ENCODE results near the gene TMEM218. TPM values are rescaled to one million over a fixed set of nuclear protein-coding genes. Genes with fewer than 3 reads are reported as not detected.

The TMEM218 gene
- total RNA-seq, 1 donor from 2014 or later, result 8.2 TPM

DNA sequence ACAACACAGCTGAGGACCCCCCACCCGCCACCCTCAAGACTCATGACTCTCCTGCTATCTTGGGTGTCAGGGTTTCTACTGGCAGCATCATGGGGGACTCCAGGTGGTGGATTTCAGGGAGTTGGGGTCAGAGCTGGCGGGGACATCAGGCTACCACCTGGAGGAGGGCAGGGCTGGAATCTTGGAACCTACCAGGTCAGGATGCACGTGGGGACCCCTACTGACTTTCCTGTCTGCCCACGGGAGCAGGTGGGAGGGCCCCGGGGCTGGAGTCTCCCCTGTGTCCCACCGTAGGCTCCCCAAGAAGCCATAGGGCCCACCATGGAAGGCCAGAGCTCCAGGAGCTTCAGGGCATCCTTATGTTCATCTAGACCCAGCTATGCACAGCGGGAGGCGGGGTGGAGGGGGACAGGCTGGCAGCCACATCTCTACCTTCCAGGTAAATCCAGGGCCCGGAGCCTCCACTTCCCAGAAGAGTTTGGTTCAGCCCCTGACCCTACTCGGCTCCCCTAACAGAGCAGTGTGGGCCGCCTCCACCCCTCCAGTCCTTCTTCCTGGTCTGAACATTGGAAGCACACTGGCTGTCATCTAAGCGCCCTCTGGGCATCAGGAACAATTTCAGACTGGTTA is 38.4 kb downstream of the TMEM218 start:
- TF ChIP-seq CTCF (conservative IDR thresholded peaks at IDR 0.05; ENCODE audit: low read depth, low read length), result no peak
- no peak for DNase-seq (ENCODE audit: low read depth)
- H3K4me3 ChIP-seq (ENCODE audit: low read depth, low read length), result no peak overlapping the region

DNA sequence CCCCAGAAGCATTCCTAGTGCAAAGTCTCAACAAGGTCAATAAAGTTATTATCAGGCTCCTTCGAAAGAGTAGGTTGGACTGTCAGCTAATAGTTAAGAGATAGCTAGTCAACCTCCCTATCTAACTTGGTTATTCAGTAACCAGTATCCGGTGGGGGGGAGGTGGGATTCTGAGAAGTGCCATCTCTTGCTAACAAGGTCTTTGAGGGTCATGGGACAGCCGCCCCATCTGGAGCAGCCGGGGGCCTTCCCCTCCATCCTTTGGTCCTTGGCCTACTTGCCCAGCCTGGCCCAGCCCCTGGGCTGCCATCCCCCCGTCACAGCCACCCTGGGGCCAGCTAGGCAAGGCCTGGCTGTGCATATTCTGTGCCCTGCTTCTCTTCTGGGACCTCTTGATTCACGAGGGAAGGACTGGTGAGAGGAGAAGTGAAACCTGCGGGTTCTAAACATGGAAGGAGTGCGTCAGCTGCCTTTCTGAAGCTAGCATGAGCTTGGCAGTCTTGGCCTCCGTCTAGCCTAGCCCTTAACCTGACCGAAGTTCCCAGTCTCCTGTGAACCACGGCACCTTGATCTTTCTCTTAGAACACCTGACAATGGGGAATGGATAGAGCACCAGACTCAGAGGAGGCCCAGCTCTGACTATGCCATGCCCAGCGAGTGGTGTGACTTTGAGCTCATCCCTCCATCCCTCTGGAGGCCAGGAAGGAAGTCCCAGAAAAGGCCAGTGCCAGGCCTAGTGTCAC is 39.0 kb downstream of the TMEM218 start:
- DNase-seq (ENCODE audit: low read depth), result no peak
- H3K4me3 ChIP-seq (ENCODE audit: low read depth, low read length), result no peak overlapping the region
- TF ChIP-seq CTCF (conservative IDR thresholded peaks at IDR 0.05; ENCODE audit: low read depth, low read length), result no peak

DNA sequence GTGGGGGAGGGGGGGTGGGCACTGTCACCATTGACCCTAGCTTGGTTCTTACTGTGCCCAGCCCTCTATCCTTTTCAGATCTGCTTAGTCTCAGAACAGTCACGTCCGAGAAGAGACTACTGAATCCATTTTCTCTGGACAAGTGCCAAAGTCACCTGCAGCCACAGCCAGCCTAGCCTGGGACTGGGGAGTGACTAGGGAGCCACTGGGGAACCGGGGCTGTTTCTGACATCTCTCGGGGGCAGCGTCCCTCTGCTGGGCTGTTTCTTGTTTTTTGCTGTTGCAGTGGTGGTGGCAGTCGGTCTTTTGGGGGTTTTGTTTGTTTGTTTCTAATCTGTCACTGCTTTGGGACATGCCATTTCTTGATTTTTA is 39.6 kb downstream of the TMEM218 start:
- no peak overlapping the region for H3K4me3 ChIP-seq (ENCODE audit: low read depth, low read length)
- no peak for DNase-seq (ENCODE audit: low read depth)
- TF ChIP-seq CTCF (conservative IDR thresholded peaks at IDR 0.05; ENCODE audit: low read depth, low read length), result no peak

GRCh38 chr11:125071435-125071834 is 40.0 kb downstream of the TMEM218 start:
- no peak for DNase-seq (ENCODE audit: low read depth)
- TF ChIP-seq CTCF (conservative IDR thresholded peaks at IDR 0.05; ENCODE audit: low read depth, low read length), result no peak
- no peak overlapping the region for H3K4me3 ChIP-seq (ENCODE audit: low read depth, low read length)

DNA sequence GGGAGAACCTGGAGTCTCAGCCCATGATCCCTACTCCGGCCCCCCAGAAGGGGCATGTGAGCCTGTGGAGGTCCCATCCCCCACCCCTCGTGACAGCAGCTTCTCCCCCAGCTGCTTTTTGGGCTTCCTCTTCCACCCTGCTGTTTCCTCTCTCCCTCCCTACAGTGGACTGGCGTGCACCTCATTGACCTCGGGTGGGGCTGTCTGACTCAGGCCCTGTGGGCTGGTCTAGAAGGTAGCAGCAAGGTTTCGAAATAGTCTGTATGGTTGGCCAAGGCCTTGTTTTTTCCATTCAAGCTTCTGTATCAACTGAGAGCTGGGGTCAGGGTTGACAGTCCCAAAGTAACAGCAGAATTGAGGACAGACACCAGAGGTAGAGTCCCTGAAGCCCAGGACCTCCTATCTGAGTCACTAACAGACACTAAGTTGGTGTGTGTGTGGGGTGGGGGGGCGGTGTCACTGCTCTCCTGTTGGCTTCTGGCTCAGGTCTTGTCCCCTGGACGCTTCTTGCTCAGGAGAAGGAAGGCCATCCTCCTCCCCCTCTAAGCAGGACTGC is 40.6 kb downstream of the TMEM218 start:
- H3K4me3 ChIP-seq (ENCODE audit: low read depth, low read length), result no peak overlapping the region
- peak; percentile 35 for DNase-seq (ENCODE audit: low read depth)
- no peak for TF ChIP-seq CTCF (conservative IDR thresholded peaks at IDR 0.05; ENCODE audit: low read depth, low read length)

DNA sequence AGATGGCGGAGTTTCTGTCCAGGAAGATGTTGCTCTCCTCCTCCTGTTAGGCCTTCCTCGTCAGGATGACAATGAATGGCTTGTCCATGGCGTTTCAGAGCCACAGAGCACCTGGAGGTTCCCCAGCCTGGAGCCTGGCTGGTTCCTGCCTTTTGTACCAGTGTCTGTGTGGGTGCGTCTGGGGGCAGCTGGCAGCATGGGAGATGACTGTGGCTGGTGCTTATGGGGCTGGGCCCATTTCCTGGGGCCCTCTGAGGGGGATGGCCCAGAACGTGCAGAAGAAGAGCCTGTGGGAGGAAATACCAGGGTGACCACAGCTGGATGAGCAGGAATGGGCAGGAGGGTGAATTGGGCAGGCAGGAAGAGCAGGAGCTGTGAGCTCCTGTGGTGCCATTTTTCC is 41.6 kb downstream of the TMEM218 start:
- no peak for TF ChIP-seq CTCF (conservative IDR thresholded peaks at IDR 0.05; ENCODE audit: low read depth, low read length)
- DNase-seq (ENCODE audit: low read depth), result no peak
- H3K4me3 ChIP-seq (ENCODE audit: low read depth, low read length), result no peak overlapping the region

Measured in epithelial cell of proximal tubule (primary cell).